ENCODE results near the gene RFTN1. TPM values are rescaled to one million over a fixed set of nuclear protein-coding genes. Genes with fewer than 3 reads are reported as not detected.

Gene RFTN1
- total and polyA plus RNA-seq, 2 donors (not counting 1 experiment from before 2014, with no cell fraction given), result 32.4 to 156 TPM

GRCh38 chr3:16350597-16351318 is 162.7 kb downstream of the RFTN1 start:
- peaks cover 7 to 84% of the 10 kb centered on the region in 2 experiments for H3K36me3 ChIP-seq (replicated peaks in 1 of 2; ENCODE audit: control extremely low read depth in 1 of 2, control insufficient read depth in 1 of 2, extremely low read depth in 1 of 2, insufficient read depth in 2 of 2, low read length in 1 of 2)
- H2AFZ ChIP-seq (ENCODE audit: insufficient read depth, low read depth, low read length, poor library complexity, severe bottlenecking), result no peak overlapping the region
- no peak overlapping the region for H3K4me3 Mint-ChIP-seq
- no peak for ATAC-seq (ENCODE audit: low read depth)
- H3K27ac ChIP-seq (ENCODE audit: low read length in 2 of 2), result no peak overlapping the region
- DNase-seq, result no peak
- H3K4me1 ChIP-seq (ENCODE audit: control insufficient read depth in 2 of 2, insufficient read depth in 2 of 2, low read length in 2 of 2), result no peaks in the 10 kb centered on the region
- TF ChIP-seq EZH2 (IDR thresholded peaks at IDR 0.05; ENCODE audit: borderline replicate concordance, insufficient read depth, low read depth, low read length, poor library complexity, severe bottlenecking), result no peak
- TF ChIP-seq, protein P1, sequence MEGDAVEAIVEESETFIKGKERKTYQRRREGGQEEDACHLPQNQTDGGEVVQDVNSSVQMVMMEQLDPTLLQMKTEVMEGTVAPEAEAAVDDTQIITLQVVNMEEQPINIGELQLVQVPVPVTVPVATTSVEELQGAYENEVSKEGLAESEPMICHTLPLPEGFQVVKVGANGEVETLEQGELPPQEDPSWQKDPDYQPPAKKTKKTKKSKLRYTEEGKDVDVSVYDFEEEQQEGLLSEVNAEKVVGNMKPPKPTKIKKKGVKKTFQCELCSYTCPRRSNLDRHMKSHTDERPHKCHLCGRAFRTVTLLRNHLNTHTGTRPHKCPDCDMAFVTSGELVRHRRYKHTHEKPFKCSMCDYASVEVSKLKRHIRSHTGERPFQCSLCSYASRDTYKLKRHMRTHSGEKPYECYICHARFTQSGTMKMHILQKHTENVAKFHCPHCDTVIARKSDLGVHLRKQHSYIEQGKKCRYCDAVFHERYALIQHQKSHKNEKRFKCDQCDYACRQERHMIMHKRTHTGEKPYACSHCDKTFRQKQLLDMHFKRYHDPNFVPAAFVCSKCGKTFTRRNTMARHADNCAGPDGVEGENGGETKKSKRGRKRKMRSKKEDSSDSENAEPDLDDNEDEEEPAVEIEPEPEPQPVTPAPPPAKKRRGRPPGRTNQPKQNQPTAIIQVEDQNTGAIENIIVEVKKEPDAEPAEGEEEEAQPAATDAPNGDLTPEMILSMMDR (IDR thresholded peaks at IDR 0.05), result no peak
- no peaks in the 10 kb centered on the region for H3K27me3 ChIP-seq (replicated peaks in 1 of 4; ENCODE audit: control extremely low read depth in 1 of 4, control insufficient read depth in 3 of 4, insufficient read depth in 4 of 4, low read length in 3 of 4)
- no peak overlapping the region for H3K4me2 ChIP-seq (replicated peaks; ENCODE audit: low read depth, low read length, poor library complexity, severe bottlenecking)
- intact Hi-C loops (cut with micrococcal nuclease), result no loop called here
- no peaks in the 10 kb centered on the region for H3K9me3 Mint-ChIP-seq (ENCODE audit: insufficient read depth)
- H3K4me1 Mint-ChIP-seq, result no peaks in the 10 kb centered on the region
- CTCF ChIA-PET, result no interaction called here
- 100% methylated on average over 4 of the region's 5 CpGs for WGBS (ENCODE audit: insufficient coverage)
- no peaks in the 10 kb centered on the region for H3K9me3 ChIP-seq (ENCODE audit: control extremely low read depth in 1 of 3, control insufficient read depth in 2 of 3, insufficient read depth in 1 of 3, low read length in 2 of 3)
- no peaks in the 10 kb centered on the region for H3K27me3 Mint-ChIP-seq
- POLR2A ChIA-PET, result no interaction called here
- H3K4me3 ChIP-seq (ENCODE audit: control extremely low read depth in 1 of 5, extremely low read depth in 1 of 5, insufficient read depth in 1 of 5, low read depth in 2 of 5, low read length in 4 of 5), result no peak overlapping the region
- H3K9ac ChIP-seq (ENCODE audit: low read length), result no peak overlapping the region
- H4K20me1 ChIP-seq (ENCODE audit: control insufficient read depth, insufficient read depth, low read length, poor library complexity, severe bottlenecking), result peaks cover 25% of the 10 kb centered on the region
- peaks cover 84% of the 10 kb centered on the region for H3K79me2 ChIP-seq (ENCODE audit: control insufficient read depth, insufficient read depth, low read length)
- H3K27ac Mint-ChIP-seq, result no peak overlapping the region

- H3K9me3 ChIP-seq (ENCODE audit: control extremely low read depth in 1 of 3, control insufficient read depth in 2 of 3, insufficient read depth in 1 of 3, low read length in 2 of 3), result no peaks in the 10 kb centered on the region
- ChIA-PET CTCF (no interaction called here), POLR2A (no interaction called here)
- ATAC-seq (ENCODE audit: low read depth) (no peak), DNase-seq (no peak)
- no peaks in the 10 kb centered on the region for H3K4me1 Mint-ChIP-seq
- H3K9ac ChIP-seq (ENCODE audit: low read length), result no peak overlapping the region
- no peak overlapping the region for H3K27ac Mint-ChIP-seq
- peaks cover 7 to 84% of the 10 kb centered on the region in 2 experiments for H3K36me3 ChIP-seq (replicated peaks in 1 of 2; ENCODE audit: control extremely low read depth in 1 of 2, control insufficient read depth in 1 of 2, extremely low read depth in 1 of 2, insufficient read depth in 2 of 2, low read length in 1 of 2)
- no peak overlapping the region for H2AFZ ChIP-seq (ENCODE audit: insufficient read depth, low read depth, low read length, poor library complexity, severe bottlenecking)
- H3K9me3 Mint-ChIP-seq (ENCODE audit: insufficient read depth), result no peaks in the 10 kb centered on the region
- H3K27me3 Mint-ChIP-seq, result no peaks in the 10 kb centered on the region
- H3K27me3 ChIP-seq (replicated peaks in 1 of 4; ENCODE audit: control extremely low read depth in 1 of 4, control insufficient read depth in 3 of 4, insufficient read depth in 4 of 4, low read length in 3 of 4), result no peaks in the 10 kb centered on the region
- H3K4me3 Mint-ChIP-seq, result no peak overlapping the region
- no peak for TF ChIP-seq EZH2 (IDR thresholded peaks at IDR 0.05; ENCODE audit: borderline replicate concordance, insufficient read depth, low read depth, low read length, poor library complexity, severe bottlenecking)
- TF ChIP-seq, protein P1 (IDR thresholded peaks at IDR 0.05), result no peak
- H3K4me2 ChIP-seq (replicated peaks; ENCODE audit: low read depth, low read length, poor library complexity, severe bottlenecking), result no peak overlapping the region
- H3K4me3 ChIP-seq (ENCODE audit: control extremely low read depth in 1 of 5, extremely low read depth in 1 of 5, insufficient read depth in 1 of 5, low read depth in 2 of 5, low read length in 4 of 5), result no peak overlapping the region
- H3K4me1 ChIP-seq (ENCODE audit: control insufficient read depth in 2 of 2, insufficient read depth in 2 of 2, low read length in 2 of 2), result no peaks in the 10 kb centered on the region
- no CpG with 5 or more reads among the region's 2 CpGs for WGBS (ENCODE audit: insufficient coverage)
- intact Hi-C loops (cut with micrococcal nuclease), result no loop called here
- peaks cover 84% of the 10 kb centered on the region for H3K79me2 ChIP-seq (ENCODE audit: control insufficient read depth, insufficient read depth, low read length)
- H4K20me1 ChIP-seq (ENCODE audit: control insufficient read depth, insufficient read depth, low read length, poor library complexity, severe bottlenecking), result peaks cover 18% of the 10 kb centered on the region
- no peak overlapping the region for H3K27ac ChIP-seq (ENCODE audit: low read length in 2 of 2)
These were observed 163.4 kb downstream of the RFTN1 start for GRCh38 chr3:16349986-16350596.
